ENCODE measurements around the gene CDT1.
A peak's percentile ranks its signal among the peaks of the same experiment; 100 is the strongest.

CDT1 gene

DNA sequence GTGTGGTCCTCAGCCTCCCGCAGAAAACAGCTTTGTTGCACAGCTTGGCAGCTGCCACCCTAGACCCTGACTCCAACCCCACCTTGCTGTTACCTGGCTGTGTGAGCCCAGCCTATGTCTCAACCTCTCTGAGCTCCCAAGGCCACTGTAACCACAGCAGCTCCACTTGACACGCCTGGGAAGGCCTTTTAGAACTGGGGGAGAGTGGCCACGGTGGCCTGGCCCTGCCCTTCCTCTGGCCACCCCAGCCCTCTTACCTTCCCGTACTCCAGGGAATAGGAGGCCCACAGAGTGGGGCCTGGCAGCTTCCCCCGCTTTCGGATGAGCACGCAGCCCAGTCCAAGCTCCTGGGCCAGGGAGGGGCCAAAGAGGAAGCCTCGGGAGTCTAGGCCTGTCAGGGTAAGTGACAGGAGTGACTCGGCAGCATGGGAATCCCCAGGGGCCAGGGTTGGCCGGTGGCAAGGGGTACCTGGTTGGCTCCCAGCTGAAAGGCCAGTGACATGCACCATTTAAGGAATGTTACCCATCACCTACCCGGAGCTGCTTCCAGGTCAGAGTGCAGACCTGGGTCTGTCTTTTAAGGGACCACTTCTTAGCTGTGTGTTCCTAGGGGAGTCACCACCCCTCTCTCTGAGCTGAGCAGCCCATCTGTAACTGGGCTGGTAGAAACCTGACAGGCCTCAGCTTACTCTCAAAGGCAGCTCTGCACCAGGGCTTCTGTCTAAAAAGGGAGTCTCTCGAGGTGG lies 6.8 kb downstream of the CDT1 start:
- CTCF ChIA-PET = interaction anchor here (0.6 to 2.1 kb wide), 14 partner anchors 9 to 75 kb away, joined by 3 to 11 read pairs (median 3); no protein-coding TSS in a partner anchor
- peaks cover 0 to 55% (median 32%) of the 10 kb centered on the region in 4 experiments for H3K4me1 ChIP-seq (ENCODE audit: control extremely low read depth in 1 of 4, control insufficient read depth in 4 of 4, insufficient read depth in 4 of 4, low read length in 3 of 4)
- peaks cover 0 to 50% (median 31%) of the 10 kb centered on the region in 4 experiments for H3K36me3 ChIP-seq (ENCODE audit: control insufficient read depth in 4 of 4, insufficient read depth in 4 of 4, low read length in 3 of 4)
- POLR2A ChIA-PET = interaction anchor here (0.5 to 1.3 kb wide), 9 partner anchors 10 to 694 kb away, joined by 3 to 6 read pairs (median 4); partner anchors contain the start of genes PIEZO1 and ZNF778
- H3K9me3 ChIP-seq (ENCODE audit: control extremely low read depth in 1 of 5, control insufficient read depth in 4 of 5, insufficient read depth in 2 of 5, low read depth in 1 of 5, low read length in 4 of 5) = no peaks in the 10 kb centered on the region
- H3K4me3 ChIP-seq (ENCODE audit: control insufficient read depth in 1 of 7, extremely low read depth in 1 of 7, insufficient read depth in 4 of 7, low read depth in 2 of 7, low read length in 6 of 7) = peak overlapping the region; percentile 49 to 85 (median 77)
- 53% methylated on average over 9 of the region's 12 CpGs for WGBS (ENCODE audit: insufficient coverage)
- no peaks in the 10 kb centered on the region for H3K27me3 ChIP-seq (replicated peaks in 2 of 5; ENCODE audit: control insufficient read depth in 4 of 5, insufficient read depth in 5 of 5, low read length in 4 of 5)
- H3K27ac ChIP-seq (ENCODE audit: insufficient read depth in 1 of 2, low read depth in 1 of 2, low read length in 2 of 2, poor library complexity in 1 of 2, severe bottlenecking in 2 of 2) = peak overlapping the region; percentile 53 to 81
- peak in 1 of 3 donors; percentile 37 for DNase-seq

DNA sequence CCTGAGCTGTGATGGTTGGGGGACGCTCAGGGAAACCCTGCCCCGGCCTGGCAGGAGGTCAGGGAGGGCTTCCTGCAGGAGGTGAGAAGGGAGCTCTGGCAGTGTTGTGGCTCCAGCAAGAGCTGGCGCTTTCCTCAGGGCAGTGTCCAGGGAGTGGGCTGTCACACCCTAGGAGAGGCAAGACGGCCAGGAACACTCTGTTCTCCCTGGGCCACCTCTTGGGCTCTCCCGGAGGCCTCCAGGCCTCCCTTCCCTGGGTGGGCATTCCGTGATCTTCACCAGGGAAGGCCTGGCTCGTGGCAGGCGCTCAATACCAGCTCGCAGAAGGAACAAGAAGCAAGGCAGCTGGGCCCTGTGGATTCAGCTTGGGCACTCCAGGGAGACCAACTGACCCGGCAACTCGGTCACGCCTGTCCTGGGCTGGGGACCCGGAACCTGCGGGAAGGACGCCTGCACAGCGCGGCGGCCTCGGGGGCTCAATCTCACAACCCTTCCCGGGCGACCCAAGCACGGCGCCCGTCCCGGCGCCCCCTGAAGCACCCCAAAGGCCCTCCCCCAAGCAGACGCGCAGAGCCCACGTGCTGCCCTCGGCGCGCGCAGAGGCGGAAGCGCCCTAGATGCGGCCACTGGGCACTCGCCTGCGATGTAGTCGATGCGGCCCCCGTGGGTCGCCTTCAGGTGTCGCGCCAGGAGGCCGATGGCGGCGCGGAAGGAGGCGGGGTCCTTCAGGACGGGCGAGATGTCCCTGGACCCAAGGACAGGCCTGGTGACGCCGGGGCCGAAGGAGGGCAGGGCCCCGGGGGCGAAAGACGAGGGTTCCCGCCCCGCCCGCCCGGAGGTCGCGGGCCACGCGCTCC lies 7.6 kb downstream of the CDT1 start:
- peak in 2 of 3 donors; percentile 73 to 74 for DNase-seq
- Histone ChIP-seq H3K27me3 (replicated peaks in 2 of 5; ENCODE audit: control insufficient read depth in 4 of 5, insufficient read depth in 5 of 5, low read length in 4 of 5) (no peaks in the 10 kb centered on the region), H3K9me3 (ENCODE audit: control extremely low read depth in 1 of 5, control insufficient read depth in 4 of 5, insufficient read depth in 2 of 5, low read depth in 1 of 5, low read length in 4 of 5) (no peaks in the 10 kb centered on the region), H3K4me3 (ENCODE audit: control insufficient read depth in 1 of 7, extremely low read depth in 1 of 7, insufficient read depth in 4 of 7, low read depth in 2 of 7, low read length in 6 of 7) (peak overlapping the region; percentile 49 to 85 (median 77)), H3K27ac (ENCODE audit: insufficient read depth in 1 of 2, low read depth in 1 of 2, low read length in 2 of 2, poor library complexity in 1 of 2, severe bottlenecking in 2 of 2) (peak overlapping the region; percentile 53 to 81), H3K36me3 (ENCODE audit: control insufficient read depth in 4 of 4, insufficient read depth in 4 of 4, low read length in 3 of 4) (peaks cover 0 to 42% (median 29%) of the 10 kb centered on the region in 4 experiments), H3K4me1 (ENCODE audit: control extremely low read depth in 1 of 4, control insufficient read depth in 4 of 4, insufficient read depth in 4 of 4, low read length in 3 of 4) (peaks cover 0 to 47% (median 34%) of the 10 kb centered on the region in 4 experiments)
- CTCF ChIA-PET = interaction anchor here (0.9 to 3.2 kb wide), 12 partner anchors 10 to 406 kb away, joined by 3 to 11 read pairs (median 4); partner anchors contain the start of gene ZNF778
- POLR2A ChIA-PET = interaction anchor here (0.6 to 1.4 kb wide), 8 partner anchors 8 to 407 kb away, joined by 3 to 6 read pairs (median 4); partner anchors contain the start of gene ZNF778
- WGBS (ENCODE audit: insufficient coverage) = 3% methylated on average over 58 of the region's 65 CpGs

DNA sequence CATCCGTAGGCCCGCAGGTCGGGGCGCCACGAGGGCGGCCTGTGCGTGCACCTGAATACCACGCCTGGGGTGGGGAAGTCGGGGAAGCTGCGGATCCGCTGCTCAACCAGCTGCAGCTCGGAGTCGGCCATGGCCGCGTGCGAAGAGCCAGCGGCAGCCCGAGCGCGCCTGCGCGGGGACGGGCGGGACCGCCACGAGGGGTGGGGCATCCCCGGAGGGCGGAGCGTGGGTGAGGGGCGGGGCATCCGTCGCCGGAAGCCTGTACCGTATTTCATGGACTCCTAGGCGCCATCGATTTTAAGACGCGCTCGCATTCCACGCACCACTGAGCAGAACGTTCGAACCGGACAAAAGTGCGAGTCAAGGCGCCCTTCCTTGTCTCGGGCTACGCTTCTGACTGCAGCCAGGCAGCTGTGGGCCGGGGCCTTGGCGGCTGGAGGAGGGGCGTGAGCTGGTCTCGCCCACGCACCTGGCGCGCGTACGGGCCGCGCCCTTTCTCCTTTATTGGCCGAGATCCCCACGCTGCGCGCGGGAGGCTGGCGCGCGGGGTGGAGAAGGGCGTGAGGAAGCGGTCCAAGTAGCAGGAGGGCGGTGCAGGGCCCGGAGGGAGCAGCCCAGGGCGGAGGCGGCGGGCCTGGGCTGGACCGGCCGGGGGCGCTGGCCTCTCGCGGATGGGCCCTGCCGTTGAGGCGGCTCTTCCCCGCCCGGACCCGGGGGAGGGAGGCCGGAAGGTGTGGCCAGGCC lies 8.4 kb downstream of the CDT1 start, which contains the start of gene APRT:
TSS of gene APRT (minus strand) at position 160 of the 744 bp plus-strand sequence. CDS start at position 131, 29 bp downstream.
- Histone ChIP-seq H3K36me3 (ENCODE audit: control insufficient read depth in 4 of 4, insufficient read depth in 4 of 4, low read length in 3 of 4) (peaks cover 0 to 34% (median 21%) of the 10 kb centered on the region in 4 experiments), H3K9me3 (ENCODE audit: control extremely low read depth in 1 of 5, control insufficient read depth in 4 of 5, insufficient read depth in 2 of 5, low read depth in 1 of 5, low read length in 4 of 5) (no peaks in the 10 kb centered on the region), H3K4me3 (ENCODE audit: control insufficient read depth in 1 of 7, extremely low read depth in 1 of 7, insufficient read depth in 4 of 7, low read depth in 2 of 7, low read length in 6 of 7) (peak within 1 kb of the TSS; percentile 50 to 85 (median 77)), H3K4me1 (ENCODE audit: control extremely low read depth in 1 of 4, control insufficient read depth in 4 of 4, insufficient read depth in 4 of 4, low read length in 3 of 4) (peaks cover 0 to 42% (median 35%) of the 10 kb centered on the region in 4 experiments), H3K27me3 (replicated peaks in 2 of 5; ENCODE audit: control insufficient read depth in 4 of 5, insufficient read depth in 5 of 5, low read length in 4 of 5) (no peaks in the 10 kb centered on the region), H3K27ac (ENCODE audit: insufficient read depth in 1 of 2, low read depth in 1 of 2, low read length in 2 of 2, poor library complexity in 1 of 2, severe bottlenecking in 2 of 2) (peak within 1 kb of the TSS; percentile 53 to 81)
- peak; percentile 87 to 94 (median 93) for DNase-seq
- ChIA-PET CTCF (interaction anchor here (1.2 to 3.2 kb wide), 9 partner anchors 11 to 406 kb away, joined by 3 to 19 read pairs (median 5); partner anchors contain the start of genes GALNS, TRAPPC2L and ZNF778), POLR2A (interaction anchor here (0.6 to 1.4 kb wide), 3 partner anchors 9 to 13 kb away, joined by 3 to 5 read pairs (median 4); no protein-coding TSS in a partner anchor)
- 0% methylated on average over 80 of the region's 84 CpGs for WGBS (ENCODE audit: insufficient coverage)

DNA sequence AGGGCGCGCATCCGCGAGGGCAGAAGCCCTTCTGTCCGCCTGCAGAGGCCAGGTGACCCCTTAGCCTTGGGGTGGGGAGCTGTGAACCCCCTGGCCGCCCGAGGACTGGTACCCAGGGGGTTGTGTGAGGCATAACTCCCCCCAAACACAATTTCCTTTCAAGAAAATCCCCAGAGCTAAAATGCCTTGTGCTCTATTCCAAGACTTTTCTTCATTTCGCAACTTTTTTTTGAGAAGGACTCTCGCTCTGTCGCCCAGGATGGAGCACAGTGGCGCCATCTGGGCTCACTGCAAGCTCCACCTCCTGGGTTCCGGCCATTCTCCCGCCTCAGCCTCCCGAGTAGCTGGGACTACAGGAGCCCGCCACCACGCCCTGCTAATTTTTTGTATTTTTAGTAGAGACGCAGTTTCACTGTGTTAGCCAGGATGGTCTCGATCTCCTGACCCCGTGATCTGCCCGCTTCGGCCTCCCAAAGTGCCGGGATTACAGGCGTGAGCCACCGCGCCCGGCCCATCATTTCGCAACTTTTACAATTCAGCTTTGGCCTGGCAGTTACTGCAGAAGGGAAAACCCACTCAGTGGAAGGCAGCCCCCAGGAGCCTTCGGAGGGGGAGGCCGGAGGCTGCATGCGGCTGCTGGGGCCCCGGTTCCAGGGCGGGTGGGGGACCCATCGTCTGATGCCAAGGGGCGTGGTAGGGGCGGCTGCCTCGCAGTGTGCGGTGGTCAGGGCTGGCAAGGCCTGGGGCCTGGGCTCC lies 9.1 kb downstream of the CDT1 start:
- Histone ChIP-seq H3K4me1 (ENCODE audit: control extremely low read depth in 1 of 4, control insufficient read depth in 4 of 4, insufficient read depth in 4 of 4, low read length in 3 of 4) (peaks cover 0 to 42% (median 35%) of the 10 kb centered on the region in 4 experiments), H3K36me3 (ENCODE audit: control insufficient read depth in 4 of 4, insufficient read depth in 4 of 4, low read length in 3 of 4) (peaks cover 0 to 26% (median 15%) of the 10 kb centered on the region in 4 experiments), H3K27ac (ENCODE audit: insufficient read depth in 1 of 2, low read depth in 1 of 2, low read length in 2 of 2, poor library complexity in 1 of 2, severe bottlenecking in 2 of 2) (peak overlapping the region in 1 of 2 experiments; percentile 81), H3K4me3 (ENCODE audit: control insufficient read depth in 1 of 7, extremely low read depth in 1 of 7, insufficient read depth in 4 of 7, low read depth in 2 of 7, low read length in 6 of 7) (peak overlapping the region; percentile 44 to 85 (median 77)), H3K27me3 (replicated peaks in 2 of 5; ENCODE audit: control insufficient read depth in 4 of 5, insufficient read depth in 5 of 5, low read length in 4 of 5) (no peaks in the 10 kb centered on the region), H3K9me3 (ENCODE audit: control extremely low read depth in 1 of 5, control insufficient read depth in 4 of 5, insufficient read depth in 2 of 5, low read depth in 1 of 5, low read length in 4 of 5) (no peaks in the 10 kb centered on the region)
- peak in 2 of 3 donors; percentile 35 to 40 for DNase-seq
- POLR2A ChIA-PET = interaction anchor here (1.1 to 1.4 kb wide), 2 partner anchors 10 to 13 kb away, joined by 4 to 5 read pairs; no protein-coding TSS in a partner anchor
- 57% methylated on average over 37 of the region's 37 CpGs for WGBS (ENCODE audit: insufficient coverage)
- CTCF ChIA-PET = interaction anchor here (0.8 to 3.2 kb wide), 10 partner anchors 12 to 405 kb away, joined by 3 to 19 read pairs (median 4); partner anchors contain the start of genes GALNS, TRAPPC2L and ZNF778

DNA sequence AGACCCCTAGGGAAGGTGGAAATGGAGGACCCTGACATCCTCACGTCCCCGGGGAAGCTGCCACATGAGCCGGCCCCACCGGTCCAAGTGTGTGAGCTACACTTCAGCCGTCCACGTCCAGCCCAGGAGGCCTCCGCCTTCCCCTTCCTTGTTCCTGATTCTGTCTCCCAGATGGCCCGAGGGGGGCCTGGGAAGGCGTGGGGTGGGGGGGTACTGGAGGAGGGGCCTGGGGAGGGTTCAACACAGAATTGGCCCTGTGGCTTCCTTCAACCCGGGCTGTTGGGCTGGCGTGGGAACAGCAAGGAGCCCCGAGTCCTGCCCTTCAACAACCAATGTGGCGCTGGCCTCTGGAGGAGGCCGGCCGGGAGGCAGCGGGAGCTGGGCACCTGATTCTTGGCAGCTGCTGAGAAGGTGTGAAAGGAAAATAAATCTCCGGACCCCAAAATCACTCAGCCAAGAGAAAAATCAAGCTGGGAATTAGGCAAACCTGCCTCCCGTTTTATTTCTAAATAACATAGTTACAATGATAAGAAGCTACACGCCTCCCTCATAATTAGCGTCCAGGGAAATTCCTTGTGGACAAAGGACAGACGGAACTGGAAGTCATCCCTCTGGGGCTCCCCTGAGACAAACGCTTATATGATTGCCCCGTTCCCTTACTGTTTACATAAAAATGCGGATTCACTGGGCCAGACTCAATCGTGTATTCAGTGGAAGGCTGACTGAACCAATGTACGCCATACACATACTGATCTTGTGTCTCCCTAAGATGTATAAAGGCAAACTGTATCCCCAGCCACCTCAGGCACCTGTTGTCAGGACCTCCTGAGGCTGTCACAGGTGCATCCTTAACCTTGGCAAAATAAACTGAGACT lies 9.9 kb downstream of the CDT1 start:
- WGBS (ENCODE audit: insufficient coverage) = 95% methylated on average over 20 of the region's 26 CpGs

More for the DNA sequence above, 9.9 kb downstream of the CDT1 start:
- Histone ChIP-seq H3K4me1 (ENCODE audit: control extremely low read depth in 1 of 4, control insufficient read depth in 4 of 4, insufficient read depth in 4 of 4, low read length in 3 of 4) (peaks cover 0 to 42% (median 35%) of the 10 kb centered on the region in 4 experiments), H3K9me3 (ENCODE audit: control extremely low read depth in 1 of 5, control insufficient read depth in 4 of 5, insufficient read depth in 2 of 5, low read depth in 1 of 5, low read length in 4 of 5) (no peaks in the 10 kb centered on the region), H3K4me3 (ENCODE audit: control insufficient read depth in 1 of 7, extremely low read depth in 1 of 7, insufficient read depth in 4 of 7, low read depth in 2 of 7, low read length in 6 of 7) (no peak overlapping the region), H3K36me3 (ENCODE audit: control insufficient read depth in 4 of 4, insufficient read depth in 4 of 4, low read length in 3 of 4) (peaks cover 0 to 18% (median 10%) of the 10 kb centered on the region in 4 experiments), H3K27me3 (replicated peaks in 2 of 5; ENCODE audit: control insufficient read depth in 4 of 5, insufficient read depth in 5 of 5, low read length in 4 of 5) (no peaks in the 10 kb centered on the region), H3K27ac (ENCODE audit: insufficient read depth in 1 of 2, low read depth in 1 of 2, low read length in 2 of 2, poor library complexity in 1 of 2, severe bottlenecking in 2 of 2) (peak overlapping the region in 1 of 2 experiments; percentile 81)
- ChIA-PET CTCF (interaction anchor here (0.8 to 5.7 kb wide), 9 partner anchors 13 to 356 kb away, joined by 3 to 39 read pairs (median 5); partner anchors contain the start of genes GALNS and TRAPPC2L), POLR2A (no interaction called here)
- DNase-seq = no peak

All from common myeloid progenitor, CD34-positive (primary cell).